ENCODE data around the gene RNF152. TPM values are rescaled to one million over a fixed set of nuclear protein-coding genes. Genes with fewer than 3 reads are reported as not detected.

Gene RNF152
- total RNA-seq, 1 donor from 2014 or later, result 17.2 TPM

GRCh38 chr18:61921621-61922235 lies 28.9 kb upstream of the RNF152 start:
- H3K4me3 ChIP-seq (ENCODE audit: low read length in 3 of 3), result no peak overlapping the region
- peaks cover 0 to 2% (median 0%) of the 10 kb centered on the region in 3 donors for H3K9me3 ChIP-seq (ENCODE audit: control insufficient read depth in 3 of 3, low read length in 3 of 3)
- H3K9ac ChIP-seq (ENCODE audit: low read depth in 1 of 3, low read length in 3 of 3), result no peak overlapping the region
- H3K27ac ChIP-seq (ENCODE audit: low read depth, low read length), result no peak overlapping the region
- H3K27me3 ChIP-seq (ENCODE audit: control insufficient read depth in 3 of 3, insufficient read depth in 3 of 3, low read length in 3 of 3), result no peaks in the 10 kb centered on the region
- H3K4me1 ChIP-seq (ENCODE audit: control insufficient read depth in 3 of 3, insufficient read depth in 3 of 3, low read length in 3 of 3), result no peaks in the 10 kb centered on the region
- no peaks in the 10 kb centered on the region for H3K36me3 ChIP-seq (ENCODE audit: control insufficient read depth in 3 of 3, insufficient read depth in 3 of 3, low read length in 3 of 3)

DNA sequence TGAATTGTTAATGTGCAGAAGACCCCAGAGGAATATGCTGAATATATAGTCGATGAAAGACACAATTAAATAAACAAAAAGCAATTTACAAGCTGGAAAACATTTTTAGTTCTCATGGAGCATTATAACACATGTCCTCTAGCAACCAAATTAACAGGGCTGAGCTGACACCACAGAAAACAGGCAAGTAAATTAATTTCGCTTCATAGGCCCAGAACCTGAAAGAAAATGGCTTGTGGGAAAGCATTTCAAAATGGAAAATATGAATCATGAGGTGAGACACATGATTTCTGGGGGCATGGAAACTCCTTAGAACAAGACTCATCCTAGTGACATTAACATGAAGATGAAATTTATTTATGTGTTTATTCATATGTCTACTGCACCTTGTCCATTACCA lies 25.0 kb upstream of the RNF152 start:
- Histone ChIP-seq H3K36me3 (ENCODE audit: control insufficient read depth in 3 of 3, insufficient read depth in 3 of 3, low read length in 3 of 3) (no peaks in the 10 kb centered on the region), H3K27me3 (ENCODE audit: control insufficient read depth in 3 of 3, insufficient read depth in 3 of 3, low read length in 3 of 3) (no peaks in the 10 kb centered on the region), H3K4me1 (ENCODE audit: control insufficient read depth in 3 of 3, insufficient read depth in 3 of 3, low read length in 3 of 3) (no peaks in the 10 kb centered on the region), H3K9me3 (ENCODE audit: control insufficient read depth in 3 of 3, low read length in 3 of 3) (no peaks in the 10 kb centered on the region), H3K27ac (ENCODE audit: low read depth, low read length) (no peak overlapping the region), H3K9ac (ENCODE audit: low read depth in 1 of 3, low read length in 3 of 3) (no peak overlapping the region), H3K4me3 (ENCODE audit: low read length in 3 of 3) (no peak overlapping the region)

- no peak overlapping the region for H3K4me3 ChIP-seq (ENCODE audit: low read length in 3 of 3)
- peaks cover 0 to 2% (median 0%) of the 10 kb centered on the region in 3 donors for H3K27me3 ChIP-seq (ENCODE audit: control insufficient read depth in 3 of 3, insufficient read depth in 3 of 3, low read length in 3 of 3)
- H3K36me3 ChIP-seq (ENCODE audit: control insufficient read depth in 3 of 3, insufficient read depth in 3 of 3, low read length in 3 of 3), result no peaks in the 10 kb centered on the region
- no peak overlapping the region for H3K27ac ChIP-seq (ENCODE audit: low read depth, low read length)
- H3K9ac ChIP-seq (ENCODE audit: low read depth in 1 of 3, low read length in 3 of 3), result no peak overlapping the region
- H3K9me3 ChIP-seq (ENCODE audit: control insufficient read depth in 3 of 3, low read length in 3 of 3), result no peaks in the 10 kb centered on the region
- no peaks in the 10 kb centered on the region for H3K4me1 ChIP-seq (ENCODE audit: control insufficient read depth in 3 of 3, insufficient read depth in 3 of 3, low read length in 3 of 3)
Measured at GRCh38 chr18:61912476-61912875, 19.7 kb upstream of the RNF152 start.

DNA sequence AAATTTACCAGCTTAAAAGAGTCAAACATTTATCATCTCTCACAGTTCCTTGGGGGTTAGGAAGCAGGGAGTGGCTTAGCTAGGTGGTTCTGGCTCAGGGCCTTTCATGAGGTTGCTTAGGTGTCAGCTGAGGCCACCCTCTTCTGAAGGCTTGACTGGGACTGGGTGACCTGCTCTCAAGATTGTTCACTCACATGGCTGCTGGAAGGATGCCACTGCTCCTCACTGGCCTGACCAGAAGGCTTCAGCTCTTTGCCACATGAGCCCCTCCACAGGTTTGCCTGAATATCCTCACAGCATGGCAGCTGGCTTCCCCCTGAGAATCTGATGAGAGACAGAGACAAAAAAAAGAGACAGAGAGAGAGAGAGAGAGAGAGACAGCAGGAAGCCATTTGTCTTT lies 17.3 kb upstream of the RNF152 start:
- H3K4me3 ChIP-seq (ENCODE audit: low read length in 3 of 3), result no peak overlapping the region
- H3K9me3 ChIP-seq (ENCODE audit: control insufficient read depth in 3 of 3, low read length in 3 of 3), result no peaks in the 10 kb centered on the region
- peaks cover 0 to 2% (median 0%) of the 10 kb centered on the region in 3 donors for H3K27me3 ChIP-seq (ENCODE audit: control insufficient read depth in 3 of 3, insufficient read depth in 3 of 3, low read length in 3 of 3)
- H3K27ac ChIP-seq (ENCODE audit: low read depth, low read length), result no peak overlapping the region
- H3K4me1 ChIP-seq (ENCODE audit: control insufficient read depth in 3 of 3, insufficient read depth in 3 of 3, low read length in 3 of 3), result no peaks in the 10 kb centered on the region
- no peaks in the 10 kb centered on the region for H3K36me3 ChIP-seq (ENCODE audit: control insufficient read depth in 3 of 3, insufficient read depth in 3 of 3, low read length in 3 of 3)
- H3K9ac ChIP-seq (ENCODE audit: low read depth in 1 of 3, low read length in 3 of 3), result no peak overlapping the region

- no peaks in the 10 kb centered on the region for H3K4me1 ChIP-seq (ENCODE audit: control insufficient read depth in 3 of 3, insufficient read depth in 3 of 3, low read length in 3 of 3)
- H3K9ac ChIP-seq (ENCODE audit: low read depth in 1 of 3, low read length in 3 of 3), result no peak overlapping the region
Measured at GRCh38 chr18:61908661-61909060, 15.9 kb upstream of the RNF152 start.

GRCh38 chr18:61901323-61901986 lies 8.6 kb upstream of the RNF152 start:
- H3K4me3 ChIP-seq (ENCODE audit: low read length in 3 of 3), result no peak overlapping the region

More at GRCh38 chr18:61908661-61909060, 15.9 kb upstream of the RNF152 start:
- H3K9me3 ChIP-seq (ENCODE audit: control insufficient read depth in 3 of 3, low read length in 3 of 3), result no peaks in the 10 kb centered on the region
- H3K36me3 ChIP-seq (ENCODE audit: control insufficient read depth in 3 of 3, insufficient read depth in 3 of 3, low read length in 3 of 3), result no peaks in the 10 kb centered on the region
- no peak overlapping the region for H3K4me3 ChIP-seq (ENCODE audit: low read length in 3 of 3)
- no peak overlapping the region for H3K27ac ChIP-seq (ENCODE audit: low read depth, low read length)
- peaks cover 0 to 2% (median 0%) of the 10 kb centered on the region in 3 donors for H3K27me3 ChIP-seq (ENCODE audit: control insufficient read depth in 3 of 3, insufficient read depth in 3 of 3, low read length in 3 of 3)

GRCh38 chr18:61900504-61901281 lies 7.9 kb upstream of the RNF152 start:
- Histone ChIP-seq H3K36me3 (ENCODE audit: control insufficient read depth in 3 of 3, insufficient read depth in 3 of 3, low read length in 3 of 3) (no peaks in the 10 kb centered on the region), H3K27me3 (ENCODE audit: control insufficient read depth in 3 of 3, insufficient read depth in 3 of 3, low read length in 3 of 3) (peaks cover 2 to 9% (median 8%) of the 10 kb centered on the region in 3 donors), H3K4me1 (ENCODE audit: control insufficient read depth in 3 of 3, insufficient read depth in 3 of 3, low read length in 3 of 3) (no peaks in the 10 kb centered on the region)

More at GRCh38 chr18:61901323-61901986, 8.6 kb upstream of the RNF152 start:
- Histone ChIP-seq H3K9me3 (ENCODE audit: control insufficient read depth in 3 of 3, low read length in 3 of 3) (no peaks in the 10 kb centered on the region), H3K9ac (ENCODE audit: low read depth in 1 of 3, low read length in 3 of 3) (no peak overlapping the region), H3K4me1 (ENCODE audit: control insufficient read depth in 3 of 3, insufficient read depth in 3 of 3, low read length in 3 of 3) (no peaks in the 10 kb centered on the region), H3K27ac (ENCODE audit: low read depth, low read length) (no peak overlapping the region), H3K27me3 (ENCODE audit: control insufficient read depth in 3 of 3, insufficient read depth in 3 of 3, low read length in 3 of 3) (peaks cover 2 to 9% (median 8%) of the 10 kb centered on the region in 3 donors), H3K36me3 (ENCODE audit: control insufficient read depth in 3 of 3, insufficient read depth in 3 of 3, low read length in 3 of 3) (no peaks in the 10 kb centered on the region)

GRCh38 chr18:61898640-61899101 lies 5.9 kb upstream of the RNF152 start:
- no peak overlapping the region for H3K4me3 ChIP-seq (ENCODE audit: low read length in 3 of 3)
- H3K4me1 ChIP-seq (ENCODE audit: control insufficient read depth in 3 of 3, insufficient read depth in 3 of 3, low read length in 3 of 3), result no peaks in the 10 kb centered on the region
- no peak overlapping the region for H3K27ac ChIP-seq (ENCODE audit: low read depth, low read length)
- H3K36me3 ChIP-seq (ENCODE audit: control insufficient read depth in 3 of 3, insufficient read depth in 3 of 3, low read length in 3 of 3), result no peaks in the 10 kb centered on the region
- no peaks in the 10 kb centered on the region for H3K9me3 ChIP-seq (ENCODE audit: control insufficient read depth in 3 of 3, low read length in 3 of 3)
- peaks cover 2 to 16% (median 12%) of the 10 kb centered on the region in 3 donors for H3K27me3 ChIP-seq (ENCODE audit: control insufficient read depth in 3 of 3, insufficient read depth in 3 of 3, low read length in 3 of 3)
- no peak overlapping the region for H3K9ac ChIP-seq (ENCODE audit: low read depth in 1 of 3, low read length in 3 of 3)

More at GRCh38 chr18:61900504-61901281, 7.9 kb upstream of the RNF152 start:
- H3K27ac ChIP-seq (ENCODE audit: low read depth, low read length), result no peak overlapping the region
- no peaks in the 10 kb centered on the region for H3K9me3 ChIP-seq (ENCODE audit: control insufficient read depth in 3 of 3, low read length in 3 of 3)
- H3K4me3 ChIP-seq (ENCODE audit: low read length in 3 of 3), result no peak overlapping the region
- no peak overlapping the region for H3K9ac ChIP-seq (ENCODE audit: low read depth in 1 of 3, low read length in 3 of 3)

- no peak overlapping the region for H3K4me3 ChIP-seq (ENCODE audit: low read length in 3 of 3)
- peaks cover 7 to 10% (median 8%) of the 10 kb centered on the region in 3 donors for H3K4me1 ChIP-seq (ENCODE audit: control insufficient read depth in 3 of 3, insufficient read depth in 3 of 3, low read length in 3 of 3)
- no peaks in the 10 kb centered on the region for H3K36me3 ChIP-seq (ENCODE audit: control insufficient read depth in 3 of 3, insufficient read depth in 3 of 3, low read length in 3 of 3)
- peaks cover 0 to 29% (median 12%) of the 10 kb centered on the region in 3 donors for H3K27me3 ChIP-seq (ENCODE audit: control insufficient read depth in 3 of 3, insufficient read depth in 3 of 3, low read length in 3 of 3)
- H3K9me3 ChIP-seq (ENCODE audit: control insufficient read depth in 3 of 3, low read length in 3 of 3), result no peaks in the 10 kb centered on the region
- no peak overlapping the region for H3K27ac ChIP-seq (ENCODE audit: low read depth, low read length)
- no peak overlapping the region for H3K9ac ChIP-seq (ENCODE audit: low read depth in 1 of 3, low read length in 3 of 3)
Measured at GRCh38 chr18:61896757-61897156, 4.0 kb upstream of the RNF152 start.
